SIG-M5 (cell line): Measurements from ENCODE around the gene NSUN7.

Source experiments
- DNase-seq: peaks from one replicate; lab custom pipeline; 2025; lab: John Stamatoyannopoulos, UW

Gene NSUN7

GRCh38 chr4:40734497-40734896, 15.3 kb upstream of the NSUN7 start:
- DNase-seq, result no peak

- no peak for DNase-seq
These were observed 12.8 kb upstream of the NSUN7 start for GRCh38 chr4:40736910-40737309.

GRCh38 chr4:40737879-40738278, 11.9 kb upstream of the NSUN7 start:
- no peak for DNase-seq

GRCh38 chr4:40739347-40739746, 10.4 kb upstream of the NSUN7 start:
- no peak for DNase-seq

GRCh38 chr4:40744218-40744617, 5.5 kb upstream of the NSUN7 start:
- DNase-seq, result no peak

GRCh38 chr4:40745285-40745984, 4.3 kb upstream of the NSUN7 start:
- no peak for DNase-seq

GRCh38 chr4:40747207-40747835, 2.4 kb upstream of the NSUN7 start:
- DNase-seq, result no peak

GRCh38 chr4:40750461-40751258, 905 bp downstream of the NSUN7 start:
- no peak for DNase-seq

GRCh38 chr4:40755616-40756015, 5.9 kb downstream of the NSUN7 start:
- no peak for DNase-seq

- no peak for DNase-seq
These were observed 13.5 kb downstream of the NSUN7 start for GRCh38 chr4:40763228-40763716.

- DNase-seq, result no peak
These were observed 19.5 kb downstream of the NSUN7 start for GRCh38 chr4:40769266-40769665.

- no peak for DNase-seq
These were observed 28.3 kb downstream of the NSUN7 start for GRCh38 chr4:40778090-40778489.

GRCh38 chr4:40782876-40783275, 33.1 kb downstream of the NSUN7 start:
- DNase-seq, result no peak

GRCh38 chr4:40785727-40786126, 36.0 kb downstream of the NSUN7 start:
- DNase-seq, result no peak

GRCh38 chr4:40788331-40788730, 38.6 kb downstream of the NSUN7 start:
- no peak for DNase-seq

- no peak for DNase-seq
These were observed 39.3 kb downstream of the NSUN7 start for GRCh38 chr4:40789031-40789430.

- DNase-seq, result no peak
These were observed 40.0 kb downstream of the NSUN7 start for GRCh38 chr4:40789771-40790170.

GRCh38 chr4:40800064-40800463, 50.3 kb downstream of the NSUN7 start:
- DNase-seq, result no peak

GRCh38 chr4:40804598-40804997, 54.8 kb downstream of the NSUN7 start:
- DNase-seq, result no peak

GRCh38 chr4:40808926-40809457, 59.2 kb downstream of the NSUN7 start:
- no peak for DNase-seq

GRCh38 chr4:40811956-40812355, 62.2 kb downstream of the NSUN7 start:
- DNase-seq, result peak; percentile 16

GRCh38 chr4:40812386-40812785, 62.6 kb downstream of the NSUN7 start:
- DNase-seq, result no peak

- DNase-seq, result no peak
These were observed 63.1 kb downstream of the NSUN7 start for GRCh38 chr4:40812856-40813255.
